ACHN (cell line): ENCODE data around the gene MLKL.

Experiments used
- DNase-seq: peaks from one replicate; pipeline ENCODE4 v3.0.0-alpha.2; 2015
- in situ Hi-C: cut with HindIII; loops from 2 replicates; pipeline ENCODE4 v1.10.0; 2017; ENCODE audit warnings: low sequenced_read_pairs, low pct_ligation_motif_present, low pct_unique_long_range_greater_than_20kb

MLKL gene

DNA sequence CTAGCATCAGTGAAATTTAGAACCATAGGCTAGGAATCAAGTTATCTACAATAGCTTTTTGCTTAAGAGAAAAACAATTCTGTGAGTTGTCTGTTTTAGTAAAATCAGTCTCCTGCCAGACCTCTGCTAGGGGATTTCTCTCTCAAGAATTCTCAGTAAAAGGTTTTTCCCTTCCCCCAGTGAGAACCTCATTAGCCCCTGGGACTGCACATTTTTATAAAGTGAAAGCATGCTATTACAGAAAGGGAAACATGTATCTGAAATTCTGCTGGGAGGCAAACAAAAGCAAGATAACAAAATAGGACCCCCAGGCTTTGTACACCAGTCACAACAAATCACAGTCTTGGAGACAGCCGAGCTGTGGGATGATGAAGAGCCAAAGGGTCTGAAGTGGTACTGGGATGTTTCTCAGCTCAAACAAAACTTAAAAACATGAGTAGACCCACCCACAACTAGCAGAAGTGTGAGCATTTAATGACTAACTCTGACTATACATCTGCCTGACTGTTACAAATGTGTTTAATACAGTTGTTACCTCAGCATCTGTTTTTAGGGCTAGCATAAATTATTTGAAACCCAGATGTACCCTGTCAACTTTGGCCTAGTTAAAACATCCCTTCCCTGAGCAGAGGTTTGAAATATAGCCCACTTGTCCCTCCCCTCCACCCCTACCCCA is 73.8 kb downstream of the MLKL start:
- in situ Hi-C loops = no loop called here
- no peak for DNase-seq

DNA sequence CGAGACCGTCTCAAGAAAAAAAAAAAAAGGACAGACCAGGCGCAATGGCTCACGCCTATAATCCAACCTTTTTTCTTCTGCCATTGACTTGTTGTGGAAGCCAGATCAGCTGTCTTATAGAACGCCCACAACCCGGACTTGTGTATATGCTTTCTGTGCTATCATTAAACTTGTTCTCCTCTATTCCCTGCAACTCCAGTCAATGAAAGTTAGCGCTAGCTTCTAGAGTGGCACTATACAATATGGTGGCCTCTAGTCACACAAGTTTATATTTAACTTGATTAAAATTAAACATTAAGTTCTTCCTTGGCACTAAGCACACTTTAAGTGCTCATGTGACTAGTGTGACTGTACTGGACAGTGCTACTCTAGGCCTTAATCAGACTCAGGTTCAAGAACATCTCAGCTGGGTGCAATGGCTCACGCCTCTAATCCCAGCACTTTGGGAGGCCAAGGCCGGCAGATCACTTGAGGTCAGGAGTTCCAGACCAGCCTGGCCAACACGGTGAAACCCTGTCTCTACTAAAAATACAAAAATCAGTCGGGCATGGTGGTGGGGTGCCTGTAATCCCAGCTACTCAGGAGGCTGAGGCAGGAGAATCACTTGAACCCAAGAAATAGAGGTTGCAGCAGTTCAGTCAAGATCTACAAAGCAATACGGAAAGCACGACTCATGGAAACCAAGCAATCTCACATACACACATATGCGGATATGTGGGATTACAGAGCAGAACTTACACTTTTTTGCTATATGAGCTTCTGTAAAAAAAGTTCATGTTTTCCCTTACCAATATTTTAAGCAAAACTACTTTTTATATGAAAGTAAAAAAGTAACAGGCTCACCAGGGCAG is 74.9 kb downstream of the MLKL start:
- peak; percentile 85 for DNase-seq
- in situ Hi-C loops = no loop called here

- in situ Hi-C loops = no loop called here
These were observed 76.8 kb downstream of the MLKL start for GRCh38 chr16:74623839-74624235.

GRCh38 chr16:74623214-74623838 is 77.3 kb downstream of the MLKL start:
- in situ Hi-C loops = no loop called here
- DNase-seq = peak; percentile 75

More at GRCh38 chr16:74623839-74624235, 76.8 kb downstream of the MLKL start:
- DNase-seq = no peak

DNA sequence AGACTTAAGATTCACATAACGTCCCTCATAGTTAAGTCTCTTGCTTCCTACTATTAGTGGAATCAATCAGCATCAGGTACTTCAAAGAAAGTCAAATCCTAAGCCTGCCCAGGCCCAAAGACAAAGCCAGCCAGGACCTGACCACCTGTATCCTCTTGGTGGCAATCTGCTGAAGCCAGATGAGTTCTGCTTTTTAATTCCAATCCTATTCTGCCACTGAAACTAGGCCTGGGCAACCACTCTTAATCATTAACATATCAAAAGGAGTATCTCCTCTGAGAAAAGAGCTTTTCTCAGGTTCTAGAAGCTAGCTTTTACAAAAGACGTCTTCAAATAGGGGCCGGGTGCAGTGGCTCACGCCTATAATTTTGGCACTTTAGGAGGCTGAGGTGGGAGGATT is 78.7 kb downstream of the MLKL start:
- in situ Hi-C loops = no loop called here
- DNase-seq = no peak
